NCI-H1417 treated with DMSO at 0.1 percent for 48 hours (cell line): ENCODE results near the gene SLC25A21.
"Not testable (repeated sequence)": the region's sequence is repeated elsewhere in the genome, so short reads cannot be mapped to it uniquely, and the experiment has no call there.

Experiments used
- DNase-seq: peaks from one replicate; lab custom pipeline; 2025; lab: John Stamatoyannopoulos, UW

Gene SLC25A21

GRCh38 chr14:36702474-36702873 is 469.9 kb downstream of the SLC25A21 start:
- DNase-seq, result no peak

GRCh38 chr14:36701132-36701531 is 471.3 kb downstream of the SLC25A21 start:
- DNase-seq, result no peak

GRCh38 chr14:36700651-36701050 is 471.8 kb downstream of the SLC25A21 start:
- no peak for DNase-seq

GRCh38 chr14:36699420-36699819 is 473.0 kb downstream of the SLC25A21 start:
- not testable (repeated sequence) for DNase-seq

GRCh38 chr14:36690311-36691040 is 481.9 kb downstream of the SLC25A21 start:
- DNase-seq, result no peak

GRCh38 chr14:36684946-36685345 is 487.5 kb downstream of the SLC25A21 start:
- no peak for DNase-seq

- DNase-seq, result no peak
These were observed 489.2 kb downstream of the SLC25A21 start for GRCh38 chr14:36683083-36683724.

GRCh38 chr14:36682338-36682737 is 490.1 kb downstream of the SLC25A21 start:
- DNase-seq, result no peak

- no peak for DNase-seq
These were observed 496.2 kb downstream of the SLC25A21 start for GRCh38 chr14:36676236-36676635.

GRCh38 chr14:36675581-36675980 is 496.8 kb downstream of the SLC25A21 start:
- DNase-seq, result no peak

- DNase-seq, result no peak
These were observed 497.7 kb downstream of the SLC25A21 start for GRCh38 chr14:36674659-36675058.

- DNase-seq, result peak; percentile 87
These were observed 500.3 kb downstream of the SLC25A21 start for GRCh38 chr14:36672095-36672494.

- peak; percentile 36 for DNase-seq
These were observed 501.3 kb downstream of the SLC25A21 start for GRCh38 chr14:36671149-36671548.

GRCh38 chr14:36667679-36668078 is 504.7 kb downstream of the SLC25A21 start:
- no peak for DNase-seq

GRCh38 chr14:36666416-36667206 is 505.8 kb downstream of the SLC25A21 start:
- no peak for DNase-seq

GRCh38 chr14:36665887-36666415 is 506.5 kb downstream of the SLC25A21 start:
- DNase-seq, result no peak

GRCh38 chr14:36664322-36665193 is 507.8 kb downstream of the SLC25A21 start:
- DNase-seq, result no peak

GRCh38 chr14:36663404-36664321 is 508.7 kb downstream of the SLC25A21 start:
- no peak for DNase-seq

GRCh38 chr14:36662543-36663403 is 509.6 kb downstream of the SLC25A21 start:
- no peak for DNase-seq

GRCh38 chr14:36662258-36662542 is 510.2 kb downstream of the SLC25A21 start:
- DNase-seq, result no peak
